ENCODE data around the gene SEMA6D.

- TF ChIP-seq POLR2A (IDR thresholded peaks at IDR 0.05) (no peak), EP300 (IDR thresholded peaks at IDR 0.05) (no peak), CTCF (IDR thresholded peaks at IDR 0.05) (no peak)
Measured at GRCh38 chr15:47728426-47728825, 11.1 kb downstream of the SEMA6D start.
